Pancreas (tissue), 10 donors: ENCODE results near the gene ALMS1. TPM values are rescaled to one million over a fixed set of nuclear protein-coding genes. Genes with fewer than 3 reads are reported as not detected.
A peak's percentile ranks its signal among the peaks of the same experiment; 100 is the strongest.
"Not testable (repeated sequence)": the region's sequence is repeated elsewhere in the genome, so short reads cannot be mapped to it uniquely, and the experiment has no call there.

ENCODE experiments used
- ATAC-seq, 4 donors: fragments of 200-7000 bp; cut with Tn5 transposase; one replicate each; pipeline versions ENCODE4 v1.8.0 to v1.9.1; 2020; ENCODE audit warnings: mild to moderate bottlenecking in 4 of 4, moderate library complexity in 4 of 4
- DNase-seq, 6 donors: peaks; one replicate each; pipeline ENCODE4 v3.0.0-alpha.2; 2020
- FAIRE-seq: peaks from 2 replicates; lab custom pipeline; 2012; peaks lifted over from hg19 to GRCh38; lab: Jason Lieb, UNC
- H3K27ac ChIP-seq, 4 donors: fragments of 200-600 bp; sonication (generic); 1 replicate in 3 of 4; 2 replicates in 1 of 4; pipeline versions ENCODE4 v1.5.0 to v1.8.0; 2020
- H3K27me3 ChIP-seq, 4 donors: fragments of 200-600 bp; one replicate each; pipeline ENCODE4 v1.8.0; 2021
- H3K36me3 ChIP-seq, 3 donors: fragments of 200-600 bp; sonication (generic) in 1 of 3; one replicate each; pipeline versions ENCODE4 v1.5.0 to v1.8.0; 2020 to 2021
- H3K4me1 ChIP-seq, 3 donors: fragments of 200-600 bp; one replicate each; pipeline ENCODE4 v1.8.0; 2021
- H3K4me3 ChIP-seq, 4 donors: fragments of 200-600 bp; sonication (generic) in 2 of 4; one replicate each; pipeline versions ENCODE4 v1.5.0 to v1.8.0; 2020 to 2021
- H3K9me3 ChIP-seq, 4 donors: fragments of 200-600 bp; one replicate each; pipeline ENCODE4 v1.8.0; 2021
- CTCF ChIP-seq, 4 donors: fragments of 200-600 bp; sonication (generic) in 3 of 4; IDR thresholded peaks; one replicate each; pipeline versions ENCODE4 v1.5.0 to v1.8.0; 2021; ENCODE audit warnings: antibody characterized with exemption in 4 of 4
- WGBS, 2 donors: extraction: QIAGEN DNeasy Blood & Tissue Kit; methylation state at CpG; one replicate each; pipeline ENCODE4 v1.1.7; 2013; 5-methylcytosine and 5-hydroxymethylcytosine counted together
- intact Hi-C, 3 donors: fragments of 100-400 bp; cut with DNase I; formaldehyde crosslinking; loops; one replicate each; pipeline versions ENCODE4 v1.11.1 to v1.14.2; 2022
- polyA plus RNA-seq, 2 donors: library from polyadenylated mRNA; stranded (reverse); fragments of 200-250 nt; gene quantifications; one replicate each; pipeline ENCODE4 v1.2.3, GENCODE V29; 2013
- total RNA-seq, 6 donors: library from RNA; stranded (reverse); fragmentation: NEBNext Ultra II Directional in 4 of 6; extraction: Animal tissue kit (Norgen Biotek cat#: 25700) in 4 of 6; gene quantifications; one replicate each; pipeline versions ENCODE4 v1.2.1 to v1.2.4, GENCODE V29; 2021 to 2023
- donor health status: healthy with polysubstance abuse.
- donor health status: DM: no; HTN: no; CAD: no; lungs with moderate emphysema.
- donor health status: DM: no; HTN: no; CAD: no.
- donor health status: control.
- donor health status: control.
- donor health status: Bipolar disorder and iron deficiency.
- donor health status: DM: yes; HTN: yes; CAD: no.
- donor health status: DM: no; HTN: no; CAD: no.
- donor health status: DM: no; HTN: no; CAD: no.
- donor health status: DM: yes; HTN: yes; CAD: no.

ALMS1 gene
- total and polyA plus RNA-seq, 8 donors, result 7.8 to 19.8 (median 13.3) TPM

- Histone ChIP-seq H3K4me3 (no peak overlapping the region), H3K4me1 (no peaks in the 10 kb centered on the region), H3K36me3 (peaks cover 0 to 4% (median 0%) of the 10 kb centered on the region in 3 donors), H3K27me3 (no peaks in the 10 kb centered on the region), H3K9me3 (no peaks in the 10 kb centered on the region), H3K27ac (no peak overlapping the region)
- DNase-seq (no peak), FAIRE-seq (no peak), ATAC-seq (no peak)
- WGBS, 2 donors, result 93 to 97% methylated on average over 1 of the region's 1 CpG
- intact Hi-C loops, result no loop called here
- TF ChIP-seq CTCF (IDR thresholded peaks at IDR 0.05), result no peak
These were observed 226.2 kb downstream of the ALMS1 start for GRCh38 chr2:73611867-73612266.

- Histone ChIP-seq H3K4me1 (no peaks in the 10 kb centered on the region), H3K27me3 (no peaks in the 10 kb centered on the region), H3K27ac (no peak overlapping the region), H3K9me3 (no peaks in the 10 kb centered on the region), H3K4me3 (no peak overlapping the region), H3K36me3 (peaks cover 0 to 4% (median 0%) of the 10 kb centered on the region in 3 donors)
- ATAC-seq (no peak), FAIRE-seq (no peak), DNase-seq (no peak)
- 96 to 97% methylated on average over 3 of the region's 3 CpGs for WGBS, 2 donors
- intact Hi-C loops, result no loop called here
- TF ChIP-seq CTCF (IDR thresholded peaks at IDR 0.05), result no peak
These were observed 228.5 kb downstream of the ALMS1 start for GRCh38 chr2:73614105-73614504.

- H3K27me3 ChIP-seq, result no peaks in the 10 kb centered on the region
- H3K4me3 ChIP-seq, result no peak overlapping the region
- no peak for DNase-seq
- no peak overlapping the region for H3K27ac ChIP-seq
- H3K4me1 ChIP-seq, result no peaks in the 10 kb centered on the region
- ATAC-seq, result no peak
- intact Hi-C loops, result no loop called here
- H3K36me3 ChIP-seq, result peaks cover 0 to 4% (median 0%) of the 10 kb centered on the region in 3 donors
- no peak for FAIRE-seq
- H3K9me3 ChIP-seq, result no peaks in the 10 kb centered on the region
- no peak for TF ChIP-seq CTCF (IDR thresholded peaks at IDR 0.05)
These were observed 229.4 kb downstream of the ALMS1 start for GRCh38 chr2:73614997-73615396.

- H3K9me3 ChIP-seq, DNase-seq, H3K27me3 ChIP-seq, H3K4me1 ChIP-seq, intact Hi-C loops, FAIRE-seq, H3K36me3 ChIP-seq, H3K27ac ChIP-seq, H3K4me3 ChIP-seq: not testable (repeated sequence)
- peak in 1 of 4 donors; percentile 30 for ATAC-seq
- WGBS, 2 donors, result 83 to 87% methylated on average over 3 of the region's 3 CpGs
These were observed 234.3 kb downstream of the ALMS1 start for GRCh38 chr2:73619925-73620324.

- H3K36me3 ChIP-seq, DNase-seq, intact Hi-C loops, H3K27ac ChIP-seq, FAIRE-seq, H3K4me1 ChIP-seq, H3K27me3 ChIP-seq, ATAC-seq, H3K9me3 ChIP-seq, H3K4me3 ChIP-seq: not testable (repeated sequence)
These were observed 238.4 kb downstream of the ALMS1 start for GRCh38 chr2:73624036-73624435.

GRCh38 chr2:73624625-73625024, 239.0 kb downstream of the ALMS1 start:
- H3K27ac ChIP-seq, H3K36me3 ChIP-seq, intact Hi-C loops, H3K4me3 ChIP-seq, H3K27me3 ChIP-seq, H3K4me1 ChIP-seq, FAIRE-seq, DNase-seq, H3K9me3 ChIP-seq: not testable (repeated sequence)
- ATAC-seq, result peak; percentile 34 to 63 (median 48)
- 61 to 97% methylated on average over 4 to 8 of the region's 9 CpGs for WGBS, 2 donors

GRCh38 chr2:73626237-73626636, 240.6 kb downstream of the ALMS1 start:
- H3K4me3 ChIP-seq, H3K4me1 ChIP-seq, FAIRE-seq, DNase-seq, H3K36me3 ChIP-seq, ATAC-seq, intact Hi-C loops, H3K27me3 ChIP-seq, H3K27ac ChIP-seq, H3K9me3 ChIP-seq: not testable (repeated sequence)
- WGBS, 2 donors, result 51 to 52% methylated on average over 5 of the region's 5 CpGs

GRCh38 chr2:73628493-73628892, 242.9 kb downstream of the ALMS1 start:
- ATAC-seq, H3K27me3 ChIP-seq, H3K4me1 ChIP-seq, intact Hi-C loops, FAIRE-seq, DNase-seq, H3K9me3 ChIP-seq, H3K36me3 ChIP-seq, H3K4me3 ChIP-seq, H3K27ac ChIP-seq: not testable (repeated sequence)
- 82 to 90% methylated on average over 2 of the region's 2 CpGs for WGBS, 2 donors
